ENCODE results near the gene PBX4. TPM values are rescaled to one million over a fixed set of nuclear protein-coding genes. Genes with fewer than 3 reads are reported as not detected.
A peak's percentile ranks its signal among the peaks of the same experiment; 100 is the strongest.

The PBX4 gene
- total RNA-seq, 6 experiments from 2014 or later, result 0.23 to 0.40 (median 0.30) TPM; not detected in 1

DNA sequence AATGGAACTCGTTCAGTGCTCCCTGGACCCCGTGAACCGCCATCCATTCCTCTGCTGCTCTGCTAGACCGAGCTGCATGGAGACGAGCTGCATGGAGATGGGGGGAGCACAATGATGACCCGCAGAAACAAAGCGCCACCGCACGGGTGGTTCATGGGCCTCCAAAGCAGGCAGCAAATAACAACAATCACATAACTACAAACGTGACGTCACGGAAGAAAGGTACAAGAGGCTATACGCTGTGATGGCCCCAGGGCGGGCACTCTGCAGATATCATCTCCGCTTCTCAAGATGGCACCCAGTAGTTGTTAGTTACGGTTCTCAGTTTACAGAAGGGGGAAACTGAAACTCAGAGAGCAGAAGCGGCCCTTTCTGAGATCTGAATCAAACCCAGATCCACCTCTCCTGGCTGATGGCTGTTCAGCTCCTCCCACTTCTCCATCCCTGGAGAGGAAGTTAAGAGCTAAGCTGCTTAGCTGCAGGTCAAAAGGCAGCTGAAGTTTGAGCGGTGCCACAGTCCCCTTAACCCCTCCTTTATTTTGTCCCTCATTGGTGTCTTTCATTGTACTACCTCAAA lies 43.3 kb upstream of the PBX4 start:
- no peaks in the 10 kb centered on the region for H3K9me3 Mint-ChIP-seq
- H3K27ac Mint-ChIP-seq, result no peak overlapping the region
- H3K27me3 Mint-ChIP-seq (ENCODE audit: insufficient read depth), result no peaks in the 10 kb centered on the region; the same call in 1 of the 2 replicates
- peaks cover 20% of the 10 kb centered on the region for H3K4me1 Mint-ChIP-seq (ENCODE audit: low read depth)
- TF ChIP-seq, protein P1, sequence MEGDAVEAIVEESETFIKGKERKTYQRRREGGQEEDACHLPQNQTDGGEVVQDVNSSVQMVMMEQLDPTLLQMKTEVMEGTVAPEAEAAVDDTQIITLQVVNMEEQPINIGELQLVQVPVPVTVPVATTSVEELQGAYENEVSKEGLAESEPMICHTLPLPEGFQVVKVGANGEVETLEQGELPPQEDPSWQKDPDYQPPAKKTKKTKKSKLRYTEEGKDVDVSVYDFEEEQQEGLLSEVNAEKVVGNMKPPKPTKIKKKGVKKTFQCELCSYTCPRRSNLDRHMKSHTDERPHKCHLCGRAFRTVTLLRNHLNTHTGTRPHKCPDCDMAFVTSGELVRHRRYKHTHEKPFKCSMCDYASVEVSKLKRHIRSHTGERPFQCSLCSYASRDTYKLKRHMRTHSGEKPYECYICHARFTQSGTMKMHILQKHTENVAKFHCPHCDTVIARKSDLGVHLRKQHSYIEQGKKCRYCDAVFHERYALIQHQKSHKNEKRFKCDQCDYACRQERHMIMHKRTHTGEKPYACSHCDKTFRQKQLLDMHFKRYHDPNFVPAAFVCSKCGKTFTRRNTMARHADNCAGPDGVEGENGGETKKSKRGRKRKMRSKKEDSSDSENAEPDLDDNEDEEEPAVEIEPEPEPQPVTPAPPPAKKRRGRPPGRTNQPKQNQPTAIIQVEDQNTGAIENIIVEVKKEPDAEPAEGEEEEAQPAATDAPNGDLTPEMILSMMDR (IDR thresholded peaks at IDR 0.05), result no peak
- peaks cover 21% of the 10 kb centered on the region for H3K36me3 Mint-ChIP-seq (ENCODE audit: low read depth)
- H3K4me3 Mint-ChIP-seq, result peak overlapping the region; percentile 87
- DNase-seq, result no peak

- TF ChIP-seq, protein P1 (IDR thresholded peaks at IDR 0.05), result no peak
- Mint-ChIP-seq H3K9me3 (no peaks in the 10 kb centered on the region), H3K4me1 (ENCODE audit: low read depth) (peaks cover 20% of the 10 kb centered on the region), H3K27me3 (ENCODE audit: insufficient read depth) (no peaks in the 10 kb centered on the region; the same call in 1 of the 2 replicates), H3K4me3 (peak overlapping the region; percentile 87), H3K27ac (no peak overlapping the region), H3K36me3 (ENCODE audit: low read depth) (peaks cover 21% of the 10 kb centered on the region)
- DNase-seq, result no peak
These were observed 42.7 kb upstream of the PBX4 start for GRCh38 chr19:19661141-19661674.

DNA sequence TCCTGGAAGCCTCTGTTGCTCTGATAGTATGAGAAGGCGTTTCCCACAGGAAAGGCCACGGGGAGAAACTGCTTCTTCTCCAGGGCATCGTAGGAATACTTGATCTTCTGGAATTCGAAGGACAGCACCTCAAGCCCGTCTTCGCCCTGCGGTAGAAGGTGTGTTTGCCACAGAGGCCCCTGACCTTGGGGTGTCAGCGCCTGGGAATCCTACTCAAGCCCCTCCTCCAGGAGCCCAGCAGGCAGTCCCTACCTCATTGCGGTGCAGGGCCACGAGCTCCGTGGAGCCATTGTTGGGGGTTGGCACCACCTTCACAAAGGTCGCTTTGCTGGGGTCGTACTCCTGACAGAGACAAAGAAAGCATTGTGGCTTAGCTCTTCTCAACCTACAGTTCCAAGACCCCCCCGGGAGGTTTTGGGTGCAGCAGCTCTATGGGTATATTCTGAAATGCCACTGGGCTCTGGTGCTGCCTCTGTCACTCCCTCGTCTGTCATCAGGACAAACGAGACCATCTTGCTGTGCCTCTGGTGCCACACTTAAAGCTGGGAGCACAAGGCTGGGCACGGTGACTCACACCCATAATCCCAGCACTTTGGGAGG lies 41.3 kb upstream of the PBX4 start:
- no peak for DNase-seq
- Mint-ChIP-seq H3K9me3 (no peaks in the 10 kb centered on the region), H3K4me3 (no peak overlapping the region), H3K27me3 (ENCODE audit: insufficient read depth) (no peaks in the 10 kb centered on the region; the same call in 1 of the 2 replicates), H3K27ac (no peak overlapping the region), H3K4me1 (ENCODE audit: low read depth) (peaks cover 20% of the 10 kb centered on the region), H3K36me3 (ENCODE audit: low read depth) (peaks cover 21% of the 10 kb centered on the region)
- TF ChIP-seq, protein P1 (IDR thresholded peaks at IDR 0.05), result no peak

DNA sequence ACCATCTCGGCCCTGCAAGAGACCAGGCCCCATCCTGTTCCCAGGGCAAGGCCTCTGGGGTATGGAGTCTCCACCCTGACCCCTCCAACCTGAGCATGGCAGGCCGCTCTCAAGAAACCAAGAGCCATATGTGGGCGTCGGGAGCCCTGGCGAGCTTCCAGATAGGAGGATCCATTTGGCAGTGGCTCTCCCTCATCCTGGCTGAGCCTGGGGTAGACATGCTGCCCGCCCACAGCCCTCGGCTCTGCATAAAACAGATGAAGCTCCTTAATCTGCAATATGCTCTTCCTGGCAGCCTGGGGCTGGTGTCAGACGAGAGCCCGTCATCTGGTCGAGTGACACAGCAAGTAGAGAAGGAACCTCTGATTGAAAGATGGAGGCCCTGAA lies 38.9 kb upstream of the PBX4 start:
- peaks cover 27% of the 10 kb centered on the region for H3K36me3 Mint-ChIP-seq (ENCODE audit: low read depth)
- no peak for DNase-seq

GRCh38 chr19:19656451-19657396 lies 38.2 kb upstream of the PBX4 start:
- no peak for DNase-seq
- H3K27me3 Mint-ChIP-seq (ENCODE audit: insufficient read depth), result peaks cover 1% of the 10 kb centered on the region
- peaks cover 8% of the 10 kb centered on the region for H3K4me1 Mint-ChIP-seq (ENCODE audit: low read depth)
- no peaks in the 10 kb centered on the region for H3K9me3 Mint-ChIP-seq
- TF ChIP-seq, protein P1 (IDR thresholded peaks at IDR 0.05), result no peak
- H3K36me3 Mint-ChIP-seq (ENCODE audit: low read depth), result peaks cover 31% of the 10 kb centered on the region; the same call in 1 of the 2 replicates
- no peak overlapping the region for H3K27ac Mint-ChIP-seq
- no peak overlapping the region for H3K4me3 Mint-ChIP-seq

More for the DNA sequence above, 38.9 kb upstream of the PBX4 start:
- H3K27me3 Mint-ChIP-seq (ENCODE audit: insufficient read depth), result peaks cover 1% of the 10 kb centered on the region
- H3K4me3 Mint-ChIP-seq, result no peak overlapping the region
- H3K4me1 Mint-ChIP-seq (ENCODE audit: low read depth), result peaks cover 14% of the 10 kb centered on the region
- TF ChIP-seq, protein P1 (IDR thresholded peaks at IDR 0.05), result no peak
- H3K27ac Mint-ChIP-seq, result no peak overlapping the region
- no peaks in the 10 kb centered on the region for H3K9me3 Mint-ChIP-seq
